ENCODE data around the gene KIF3A.

The KIF3A gene

DNA sequence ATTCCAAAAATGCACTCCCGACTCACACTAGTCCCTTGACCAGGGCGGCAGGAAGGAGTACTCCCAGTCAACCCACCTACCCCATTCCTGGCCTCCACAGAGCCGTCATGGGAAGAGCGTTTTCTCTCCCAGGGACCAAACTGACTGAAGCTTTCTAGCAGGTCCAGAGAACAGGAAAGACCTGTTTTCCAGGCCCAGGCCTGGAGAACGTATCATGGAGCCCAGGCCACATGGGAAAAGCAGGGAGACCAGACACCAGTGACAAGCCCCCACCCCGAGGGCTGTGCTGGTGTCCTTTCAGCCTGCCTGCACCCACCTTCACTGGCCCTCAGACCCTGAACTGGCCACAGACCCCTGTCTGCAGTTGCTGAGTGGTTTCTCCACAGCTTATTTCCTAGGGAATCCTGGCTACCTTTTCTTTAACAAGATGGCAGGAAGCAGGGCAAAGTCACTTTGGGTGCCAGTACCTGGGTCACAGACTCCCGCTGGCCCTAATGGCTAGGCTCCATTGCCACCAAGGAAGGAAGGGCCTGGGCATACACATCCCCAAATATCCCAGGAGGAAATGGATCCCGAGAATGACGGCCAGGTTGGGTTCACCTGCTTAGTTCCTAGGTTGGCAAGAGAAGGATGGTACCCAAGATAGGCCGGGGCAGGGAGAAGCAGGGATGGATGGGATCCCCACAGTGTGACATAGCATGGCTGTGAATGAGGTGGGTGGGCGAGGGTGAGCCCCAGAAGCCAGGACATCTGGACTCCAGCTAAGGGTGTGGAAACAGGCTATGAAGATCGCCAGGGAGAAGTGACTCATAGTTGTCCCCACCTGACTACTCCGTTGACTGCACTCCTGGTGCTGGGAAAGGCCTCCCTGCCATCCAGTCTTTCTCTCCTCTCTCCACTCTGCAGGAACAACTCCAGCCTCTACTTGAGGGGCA lies 22.0 kb upstream of the KIF3A start:
- no peak for ATAC-seq
- no peak for TF ChIP-seq ZNF8 (CRISPR knock-in tag; IDR thresholded peaks at IDR 0.05)
- no peak for TF ChIP-seq RARB (CRISPR knock-in tag; IDR thresholded peaks at IDR 0.05)
- TF ChIP-seq, protein P1, sequence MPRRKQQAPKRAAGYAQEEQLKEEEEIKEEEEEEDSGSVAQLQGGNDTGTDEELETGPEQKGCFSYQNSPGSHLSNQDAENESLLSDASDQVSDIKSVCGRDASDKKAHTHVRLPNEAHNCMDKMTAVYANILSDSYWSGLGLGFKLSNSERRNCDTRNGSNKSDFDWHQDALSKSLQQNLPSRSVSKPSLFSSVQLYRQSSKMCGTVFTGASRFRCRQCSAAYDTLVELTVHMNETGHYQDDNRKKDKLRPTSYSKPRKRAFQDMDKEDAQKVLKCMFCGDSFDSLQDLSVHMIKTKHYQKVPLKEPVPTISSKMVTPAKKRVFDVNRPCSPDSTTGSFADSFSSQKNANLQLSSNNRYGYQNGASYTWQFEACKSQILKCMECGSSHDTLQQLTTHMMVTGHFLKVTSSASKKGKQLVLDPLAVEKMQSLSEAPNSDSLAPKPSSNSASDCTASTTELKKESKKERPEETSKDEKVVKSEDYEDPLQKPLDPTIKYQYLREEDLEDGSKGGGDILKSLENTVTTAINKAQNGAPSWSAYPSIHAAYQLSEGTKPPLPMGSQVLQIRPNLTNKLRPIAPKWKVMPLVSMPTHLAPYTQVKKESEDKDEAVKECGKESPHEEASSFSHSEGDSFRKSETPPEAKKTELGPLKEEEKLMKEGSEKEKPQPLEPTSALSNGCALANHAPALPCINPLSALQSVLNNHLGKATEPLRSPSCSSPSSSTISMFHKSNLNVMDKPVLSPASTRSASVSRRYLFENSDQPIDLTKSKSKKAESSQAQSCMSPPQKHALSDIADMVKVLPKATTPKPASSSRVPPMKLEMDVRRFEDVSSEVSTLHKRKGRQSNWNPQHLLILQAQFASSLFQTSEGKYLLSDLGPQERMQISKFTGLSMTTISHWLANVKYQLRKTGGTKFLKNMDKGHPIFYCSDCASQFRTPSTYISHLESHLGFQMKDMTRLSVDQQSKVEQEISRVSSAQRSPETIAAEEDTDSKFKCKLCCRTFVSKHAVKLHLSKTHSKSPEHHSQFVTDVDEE (CRISPR knock-in tag; IDR thresholded peaks at IDR 0.05) = no peak
- no peak for TF ChIP-seq ARNTL (CRISPR knock-in tag; IDR thresholded peaks at IDR 0.05; ENCODE audit: borderline replicate concordance, low read depth)
- no peak for TF ChIP-seq GLIS3 (CRISPR knock-in tag; IDR thresholded peaks at IDR 0.05)
- no peak for TF ChIP-seq TCF4 (CRISPR knock-in tag; IDR thresholded peaks at IDR 0.05; ENCODE audit: borderline replicate concordance)
- TF ChIP-seq ZNF70 (CRISPR knock-in tag; IDR thresholded peaks at IDR 0.05) = no peak
- TF ChIP-seq BACH2 (CRISPR knock-in tag; IDR thresholded peaks at IDR 0.05; ENCODE audit: borderline replicate concordance) = no peak
- TF ChIP-seq, protein P2, sequence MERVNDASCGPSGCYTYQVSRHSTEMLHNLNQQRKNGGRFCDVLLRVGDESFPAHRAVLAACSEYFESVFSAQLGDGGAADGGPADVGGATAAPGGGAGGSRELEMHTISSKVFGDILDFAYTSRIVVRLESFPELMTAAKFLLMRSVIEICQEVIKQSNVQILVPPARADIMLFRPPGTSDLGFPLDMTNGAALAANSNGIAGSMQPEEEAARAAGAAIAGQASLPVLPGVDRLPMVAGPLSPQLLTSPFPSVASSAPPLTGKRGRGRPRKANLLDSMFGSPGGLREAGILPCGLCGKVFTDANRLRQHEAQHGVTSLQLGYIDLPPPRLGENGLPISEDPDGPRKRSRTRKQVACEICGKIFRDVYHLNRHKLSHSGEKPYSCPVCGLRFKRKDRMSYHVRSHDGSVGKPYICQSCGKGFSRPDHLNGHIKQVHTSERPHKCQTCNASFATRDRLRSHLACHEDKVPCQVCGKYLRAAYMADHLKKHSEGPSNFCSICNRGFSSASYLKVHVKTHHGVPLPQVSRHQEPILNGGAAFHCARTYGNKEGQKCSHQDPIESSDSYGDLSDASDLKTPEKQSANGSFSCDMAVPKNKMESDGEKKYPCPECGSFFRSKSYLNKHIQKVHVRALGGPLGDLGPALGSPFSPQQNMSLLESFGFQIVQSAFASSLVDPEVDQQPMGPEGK (CRISPR knock-in tag; IDR thresholded peaks at IDR 0.05; ENCODE audit: borderline replicate concordance) = no peak
- no peak for TF ChIP-seq TOX (CRISPR knock-in tag; IDR thresholded peaks at IDR 0.05; ENCODE audit: borderline replicate concordance)
- TF ChIP-seq, protein P3, sequence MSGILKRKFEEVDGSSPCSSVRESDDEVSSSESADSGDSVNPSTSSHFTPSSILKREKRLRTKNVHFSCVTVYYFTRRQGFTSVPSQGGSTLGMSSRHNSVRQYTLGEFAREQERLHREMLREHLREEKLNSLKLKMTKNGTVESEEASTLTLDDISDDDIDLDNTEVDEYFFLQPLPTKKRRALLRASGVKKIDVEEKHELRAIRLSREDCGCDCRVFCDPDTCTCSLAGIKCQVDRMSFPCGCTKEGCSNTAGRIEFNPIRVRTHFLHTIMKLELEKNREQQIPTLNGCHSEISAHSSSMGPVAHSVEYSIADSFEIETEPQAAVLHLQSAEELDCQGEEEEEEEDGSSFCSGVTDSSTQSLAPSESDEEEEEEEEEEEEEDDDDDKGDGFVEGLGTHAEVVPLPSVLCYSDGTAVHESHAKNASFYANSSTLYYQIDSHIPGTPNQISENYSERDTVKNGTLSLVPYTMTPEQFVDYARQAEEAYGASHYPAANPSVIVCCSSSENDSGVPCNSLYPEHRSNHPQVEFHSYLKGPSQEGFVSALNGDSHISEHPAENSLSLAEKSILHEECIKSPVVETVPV (CRISPR knock-in tag; IDR thresholded peaks at IDR 0.05) = no peak
- no peak for TF ChIP-seq ZNF565 (CRISPR knock-in tag; conservative IDR thresholded peaks at IDR 0.05; ENCODE audit: low read depth)
- TF ChIP-seq ISL1 (CRISPR knock-in tag; IDR thresholded peaks at IDR 0.05) = no peak

DNA sequence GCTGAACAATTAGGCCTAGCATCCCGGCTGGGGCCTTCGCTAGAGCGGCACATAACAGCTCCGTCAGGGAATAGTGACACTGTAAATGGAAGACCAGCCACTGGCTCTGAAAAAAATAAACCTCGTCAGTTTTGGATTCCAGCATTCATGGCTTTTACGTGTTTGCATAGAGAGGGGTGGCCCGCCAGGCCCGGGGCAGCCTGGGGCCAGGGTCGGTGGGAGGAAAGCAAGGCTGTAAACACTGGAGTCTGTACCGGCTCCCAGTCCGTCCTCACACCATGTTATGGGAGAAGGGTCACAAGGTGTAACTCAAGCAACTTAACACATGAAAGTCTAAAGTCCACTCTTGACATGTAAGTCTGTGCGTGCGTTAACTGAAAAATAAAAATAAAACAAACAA lies 21.1 kb upstream of the KIF3A start:
- no peak for ATAC-seq
- no peak for TF ChIP-seq SNAI2 (CRISPR knock-in tag; IDR thresholded peaks at IDR 0.05)
- no peak for TF ChIP-seq OSR1 (CRISPR knock-in tag; IDR thresholded peaks at IDR 0.05)
- TF ChIP-seq GLIS3 (CRISPR knock-in tag; IDR thresholded peaks at IDR 0.05) = no peak

DNA sequence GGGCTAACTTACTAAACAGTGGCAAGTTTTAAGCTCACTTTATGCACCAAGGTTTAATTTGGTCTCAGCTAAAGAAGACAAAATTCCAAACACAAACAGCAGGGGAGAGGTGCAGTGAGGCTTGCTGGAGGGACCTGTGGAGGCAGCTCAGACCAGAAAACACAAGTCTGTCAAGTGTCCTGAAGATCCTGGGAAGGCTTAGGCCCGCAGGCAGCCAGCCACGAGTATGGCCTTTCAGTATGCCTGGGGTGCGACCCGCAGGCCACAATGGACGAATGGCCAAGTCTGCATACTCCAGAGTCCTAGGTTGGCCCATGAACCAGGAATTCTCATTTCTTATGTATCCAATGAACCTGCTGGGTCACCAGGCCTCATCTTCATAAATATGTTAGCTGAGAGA lies 19.2 kb upstream of the KIF3A start:
- no peak for ATAC-seq
- TF ChIP-seq SNAI2 (CRISPR knock-in tag; IDR thresholded peaks at IDR 0.05) = no peak
- TF ChIP-seq ARNTL (CRISPR knock-in tag; IDR thresholded peaks at IDR 0.05; ENCODE audit: borderline replicate concordance, low read depth) = no peak
- TF ChIP-seq ZNF8 (CRISPR knock-in tag; IDR thresholded peaks at IDR 0.05) = no peak
- TF ChIP-seq, protein P4, sequence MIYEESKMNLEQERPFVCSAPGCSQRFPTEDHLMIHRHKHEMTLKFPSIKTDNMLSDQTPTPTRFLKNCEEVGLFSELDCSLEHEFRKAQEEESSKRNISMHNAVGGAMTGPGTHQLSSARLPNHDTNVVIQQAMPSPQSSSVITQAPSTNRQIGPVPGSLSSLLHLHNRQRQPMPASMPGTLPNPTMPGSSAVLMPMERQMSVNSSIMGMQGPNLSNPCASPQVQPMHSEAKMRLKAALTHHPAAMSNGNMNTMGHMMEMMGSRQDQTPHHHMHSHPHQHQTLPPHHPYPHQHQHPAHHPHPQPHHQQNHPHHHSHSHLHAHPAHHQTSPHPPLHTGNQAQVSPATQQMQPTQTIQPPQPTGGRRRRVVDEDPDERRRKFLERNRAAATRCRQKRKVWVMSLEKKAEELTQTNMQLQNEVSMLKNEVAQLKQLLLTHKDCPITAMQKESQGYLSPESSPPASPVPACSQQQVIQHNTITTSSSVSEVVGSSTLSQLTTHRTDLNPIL (CRISPR knock-in tag; IDR thresholded peaks at IDR 0.05; ENCODE audit: low read depth) = no peak
- TF ChIP-seq ZFP30 (CRISPR knock-in tag; IDR thresholded peaks at IDR 0.05) = no peak
- no peak for TF ChIP-seq ZFP3 (CRISPR knock-in tag; IDR thresholded peaks at IDR 0.05)
- TF ChIP-seq, protein P3 (CRISPR knock-in tag; IDR thresholded peaks at IDR 0.05) = no peak
- TF ChIP-seq, protein P1 (CRISPR knock-in tag; IDR thresholded peaks at IDR 0.05) = no peak
- no peak for TF ChIP-seq ISL1 (CRISPR knock-in tag; IDR thresholded peaks at IDR 0.05)
- no peak for TF ChIP-seq BACH2 (CRISPR knock-in tag; IDR thresholded peaks at IDR 0.05; ENCODE audit: borderline replicate concordance)
- TF ChIP-seq, protein P2 (CRISPR knock-in tag; IDR thresholded peaks at IDR 0.05; ENCODE audit: borderline replicate concordance) = no peak
- no peak for TF ChIP-seq TCF4 (CRISPR knock-in tag; IDR thresholded peaks at IDR 0.05; ENCODE audit: borderline replicate concordance)
- TF ChIP-seq ZNF70 (CRISPR knock-in tag; IDR thresholded peaks at IDR 0.05) = no peak
- TF ChIP-seq GLIS3 (CRISPR knock-in tag; IDR thresholded peaks at IDR 0.05) = no peak
- no peak for TF ChIP-seq OSR1 (CRISPR knock-in tag; IDR thresholded peaks at IDR 0.05)

Measured in SK-N-SH treated with all-trans-retinoic acid at 6 μM for 48 hours (cell line).